HG03460 (cell line): ENCODE results near the gene SLC9A5.

Experiments
- ATAC-seq: cut with Tn5 transposase; IDR thresholded peaks from one replicate; pipeline ENCODE4 v1.9.1; 2021; ENCODE audit not compliant: unreplicated experiment

The SLC9A5 gene

GRCh38 chr16:67215706-67216105, 33.1 kb upstream of the SLC9A5 start:
- ATAC-seq, result no peak

- no peak for ATAC-seq
These were observed 31.9 kb upstream of the SLC9A5 start for GRCh38 chr16:67216612-67217490.

GRCh38 chr16:67223992-67224391, 24.8 kb upstream of the SLC9A5 start:
- no peak for ATAC-seq

- ATAC-seq, result no peak
These were observed 22.4 kb upstream of the SLC9A5 start for GRCh38 chr16:67226295-67226803.

- ATAC-seq, result peak; percentile 93
These were observed 21.8 kb upstream of the SLC9A5 start, which contains the start of gene TMEM208 for GRCh38 chr16:67226804-67227566. TMEM208 (plus strand) TSS chr16:67227130; CDS start chr16:67227219, 89 bp downstream.

- ATAC-seq, result no peak
These were observed 21.2 kb upstream of the SLC9A5 start for GRCh38 chr16:67227567-67227921.

- no peak for ATAC-seq
These were observed 20.6 kb upstream of the SLC9A5 start for GRCh38 chr16:67228034-67228785.

GRCh38 chr16:67228905-67229304, 19.9 kb upstream of the SLC9A5 start:
- no peak for ATAC-seq

- ATAC-seq, result no peak
These were observed 18.6 kb upstream of the SLC9A5 start for GRCh38 chr16:67229906-67230808.

- no peak for ATAC-seq
These were observed 17.7 kb upstream of the SLC9A5 start for GRCh38 chr16:67230809-67231660.

GRCh38 chr16:67233596-67233995, 15.2 kb upstream of the SLC9A5 start:
- no peak for ATAC-seq

GRCh38 chr16:67234180-67234597, 14.6 kb upstream of the SLC9A5 start:
- ATAC-seq, result no peak

- ATAC-seq, result no peak
These were observed 12.8 kb upstream of the SLC9A5 start for GRCh38 chr16:67235816-67236562.

GRCh38 chr16:67236563-67237395, 12.0 kb upstream of the SLC9A5 start:
- ATAC-seq, result no peak

- ATAC-seq, result no peak
These were observed 11.1 kb upstream of the SLC9A5 start for GRCh38 chr16:67237396-67238277.

- no peak for ATAC-seq
These were observed 10.6 kb upstream of the SLC9A5 start for GRCh38 chr16:67238278-67238575.
